Motor neuron (in vitro differentiated cells): ENCODE data around the gene C20orf173. TPM values are rescaled to one million over a fixed set of nuclear protein-coding genes. Genes with fewer than 3 reads are reported as not detected.

Experiments
- ATAC-seq, 8 experiments: fragments of 200-7000 bp; cut with Tn5 transposase; replicated peaks in 6 of 8; 2 replicates each; pipeline ENCODE4 v1.8.0; 2021; ENCODE audit warnings: mild to moderate bottlenecking in 8 of 8, moderate library complexity in 8 of 8
- H3K27ac ChIP-seq, 2 donors: fragments of 250-450 bp; sonication (Bioruptor Pico); 2 replicates each; pipeline ENCODE4 v1.9.0; 2021; ENCODE audit warnings: antibody characterized with exemption in 2 of 2, mild to moderate bottlenecking in 2 of 2, moderate library complexity in 1 of 2
- H3K4me1 ChIP-seq, 2 donors: fragments of 250-450 bp; sonication (Bioruptor Pico); replicated peaks in 1 of 2; 2 replicates each; pipeline ENCODE4 v1.6.1; 2021; ENCODE audit warnings: antibody characterized with exemption in 2 of 2, mild to moderate bottlenecking in 2 of 2, moderate library complexity in 1 of 2
- H3K4me3 ChIP-seq, 5 donors: fragments of 250-450 bp; sonication (Bioruptor Pico); 2 replicates each; pipeline ENCODE4 v1.9.0; 2021; ENCODE audit warnings: antibody characterized with exemption in 5 of 5, mild to moderate bottlenecking in 5 of 5, moderate library complexity in 4 of 5
- WGBS, 10 experiments: fragments of 450-650 bp; shearing (Covaris generic); methylation state at CpG; one replicate each; pipeline ENCODE4 v1.0.0; 2022; 5-methylcytosine and 5-hydroxymethylcytosine counted together
- in situ Hi-C, 9 experiments: fragments of 400-800 bp; cut with MboI; loops; one replicate each; pipeline ENCODE4 v1.15.0; 2021; ENCODE audit warnings: low sequenced_read_pairs in 9 of 9, low pct_unique_long_range_greater_than_20kb in 2 of 9; ENCODE audit not compliant: unreplicated experiment in 9 of 9
- total RNA-seq, 8 experiments: library from RNA; unstranded; fragments of 300-600 nt; gene quantifications; 2 replicates each; pipeline versions ENCODE4 v1.2.3 to v1.2.4, GENCODE V29; 2022

C20orf173 gene
- total RNA-seq, 8 experiments from 2014 or later = 0.31 TPM; not detected in 7

DNA sequence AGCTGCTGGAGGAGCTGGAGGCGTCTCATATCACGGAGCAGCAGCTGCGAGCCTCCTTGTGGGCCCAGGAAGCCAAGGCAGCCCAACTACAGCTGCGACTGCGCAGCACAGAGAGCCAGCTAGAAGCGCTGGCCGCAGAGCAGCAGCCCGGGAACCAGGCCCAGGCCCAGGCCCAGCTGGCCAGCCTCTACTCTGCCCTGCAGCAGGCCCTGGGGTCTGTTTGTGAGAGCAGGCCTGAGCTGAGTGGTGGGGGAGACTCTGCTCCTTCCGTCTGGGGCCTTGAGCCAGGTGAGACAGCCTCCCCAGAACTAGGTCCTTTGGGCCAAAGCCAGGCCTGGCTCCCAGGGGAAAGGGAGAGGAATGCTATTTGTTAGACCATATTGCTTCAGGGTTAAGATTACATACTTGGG lies 31.7 kb downstream of the C20orf173 start:
- 100% methylated on average over 1 of the region's 9 CpGs; no CpG with 5 or more reads in 9 of the 10 experiments for WGBS, 10 experiments
- Histone ChIP-seq H3K4me1 (no peaks in the 10 kb centered on the region), H3K4me3 (no peak overlapping the region), H3K27ac (no peak overlapping the region)
- in situ Hi-C loops = loop anchor here in 1 of 9 experiments (25.0 kb wide), 1 partner anchor 390 kb away; no protein-coding TSS in a partner anchor
- peak in 1 of 8 experiments; percentile 64 for ATAC-seq

DNA sequence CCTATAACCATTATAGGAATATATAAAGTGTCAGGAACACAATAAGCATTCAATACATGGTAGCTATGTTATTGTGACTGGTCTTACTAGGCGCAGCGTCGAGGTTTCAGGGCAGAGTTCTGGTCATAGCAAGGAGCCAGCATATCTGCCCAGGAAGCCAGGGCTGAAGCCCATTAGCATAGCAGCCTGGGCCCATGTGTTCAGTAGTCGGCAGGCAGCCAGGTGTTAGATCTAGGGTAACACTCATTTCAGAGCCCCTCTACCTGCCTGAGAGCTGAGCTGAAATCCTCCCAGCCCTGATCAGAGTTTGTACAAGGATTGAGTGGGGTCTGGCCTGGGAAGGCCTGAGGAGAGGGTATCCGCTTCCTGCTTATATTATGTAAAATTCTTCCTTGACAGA lies 32.1 kb downstream of the C20orf173 start:
- ATAC-seq = peak in 1 of 8 experiments; percentile 28
- 76 to 100% (median 99%) methylated on average over 1 to 5 of the region's 5 CpGs; no CpG with 5 or more reads in 2 of the 10 experiments for WGBS, 10 experiments
- no peaks in the 10 kb centered on the region for H3K4me1 ChIP-seq
- H3K4me3 ChIP-seq = no peak overlapping the region
- no peak overlapping the region for H3K27ac ChIP-seq
- in situ Hi-C loops = loop anchor here in 1 of 9 experiments (25.0 kb wide), 1 partner anchor 390 kb away; no protein-coding TSS in a partner anchor

DNA sequence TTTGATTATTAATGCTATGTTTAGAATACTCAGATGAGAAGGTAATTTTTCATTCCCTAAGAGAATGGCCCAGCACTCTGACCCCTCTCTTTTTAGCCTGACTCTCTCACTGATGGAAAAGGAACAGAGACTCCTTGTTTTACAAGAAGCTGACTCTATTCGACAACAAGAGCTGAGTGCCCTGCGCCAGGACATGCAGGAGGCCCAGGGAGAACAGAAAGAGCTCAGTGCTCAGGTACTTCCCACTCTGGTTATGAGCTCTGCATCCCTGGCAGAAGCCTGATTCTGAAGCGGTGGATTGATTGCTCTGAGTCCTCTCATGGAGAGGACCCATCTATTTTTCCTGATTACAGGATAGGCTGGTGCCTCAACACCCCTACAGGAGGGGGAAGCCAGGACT lies 33.0 kb downstream of the C20orf173 start:
- 87 to 100% (median 97%) methylated on average over 1 to 3 of the region's 3 CpGs; no CpG with 5 or more reads in 4 of the 10 experiments for WGBS, 10 experiments
- no peak overlapping the region for H3K4me3 ChIP-seq
- ATAC-seq = no peak
- no peaks in the 10 kb centered on the region for H3K4me1 ChIP-seq
- H3K27ac ChIP-seq = no peak overlapping the region
- in situ Hi-C loops = loop anchor here in 1 of 9 experiments (25.0 kb wide), 1 partner anchor 391 kb away; no protein-coding TSS in a partner anchor

DNA sequence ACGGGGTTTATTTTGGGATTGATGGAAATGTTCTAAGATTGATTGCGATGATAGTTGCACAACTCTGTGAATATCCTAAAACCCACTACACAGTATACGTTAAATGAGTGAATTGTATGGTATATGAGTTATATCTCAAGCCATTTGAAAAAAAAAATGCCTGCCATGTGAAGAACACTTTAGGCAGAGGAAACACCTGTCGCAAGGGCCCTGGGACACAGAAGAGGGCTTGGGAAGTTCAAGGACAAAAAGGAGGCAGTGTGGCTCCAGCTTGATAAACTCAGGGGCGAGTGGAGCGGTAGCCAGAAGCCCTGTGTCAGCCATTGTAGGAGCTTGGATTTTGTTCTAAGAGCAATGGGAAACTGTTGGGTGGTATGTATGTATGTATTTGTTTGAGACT lies 37.1 kb downstream of the C20orf173 start:
- WGBS, 10 experiments = 80 to 100% (median 96%) methylated on average over 1 to 4 of the region's 6 CpGs; no CpG with 5 or more reads in 2 of the 10 experiments
- H3K27ac ChIP-seq = no peak overlapping the region
- H3K4me1 ChIP-seq = no peaks in the 10 kb centered on the region
- ATAC-seq = no peak
- H3K4me3 ChIP-seq = no peak overlapping the region
- in situ Hi-C loops = loop anchor here in 1 of 9 experiments (25.0 kb wide), 1 partner anchor 395 kb away; no protein-coding TSS in a partner anchor

DNA sequence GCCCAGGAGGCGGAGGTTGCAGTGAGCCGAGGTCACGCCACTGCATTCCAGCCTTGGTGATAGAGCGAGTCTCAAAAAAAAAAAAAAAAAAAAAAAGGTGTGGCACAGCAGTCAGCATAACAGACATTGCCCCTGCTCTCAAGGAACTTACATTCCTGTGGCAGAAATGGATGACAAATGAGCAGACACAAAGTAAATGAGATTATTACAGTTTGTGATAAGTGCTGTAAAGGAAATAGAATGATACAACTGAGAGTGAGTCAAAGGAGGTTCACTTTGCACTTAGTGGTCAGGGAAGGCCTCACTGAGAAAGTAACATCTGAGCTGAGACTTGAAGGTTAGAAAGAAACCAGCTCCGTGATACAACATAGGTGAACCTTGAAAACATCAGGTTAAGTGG lies 37.6 kb downstream of the C20orf173 start:
- no peak for ATAC-seq
- in situ Hi-C loops = loop anchor here in 1 of 9 experiments (25.0 kb wide), 1 partner anchor 395 kb away; no protein-coding TSS in a partner anchor
- Histone ChIP-seq H3K27ac (no peak overlapping the region), H3K4me3 (no peak overlapping the region), H3K4me1 (no peaks in the 10 kb centered on the region)
- 80 to 100% (median 95%) methylated on average over 1 to 5 of the region's 5 CpGs; no CpG with 5 or more reads in 3 of the 10 experiments for WGBS, 10 experiments

DNA sequence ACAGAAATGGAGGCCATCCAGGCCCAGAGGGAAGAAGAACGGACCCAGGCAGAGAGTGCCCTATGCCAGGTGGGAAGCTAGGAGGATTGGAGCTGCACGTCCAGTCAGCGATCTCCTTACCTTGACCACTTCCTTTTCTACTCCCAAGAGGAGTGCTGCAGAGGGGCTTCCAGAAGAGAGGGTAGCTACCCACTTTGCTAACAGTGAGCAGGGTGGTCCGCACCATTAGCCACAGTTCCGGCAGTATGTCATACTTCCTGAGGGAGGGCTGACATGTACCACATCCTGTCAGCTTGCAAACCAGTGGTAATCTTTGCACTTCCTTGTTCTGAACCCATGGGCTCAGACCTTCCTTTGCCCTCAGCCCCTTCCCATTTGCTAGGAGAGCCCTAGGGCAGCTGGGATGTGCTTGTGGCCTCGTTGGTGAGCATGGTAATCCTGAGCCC lies 38.7 kb downstream of the C20orf173 start:
- no peak overlapping the region for H3K27ac ChIP-seq
- in situ Hi-C loops = loop anchor here in 1 of 9 experiments (25.0 kb wide), 1 partner anchor 397 kb away; no protein-coding TSS in a partner anchor
- WGBS, 10 experiments = 100% methylated on average over 1 to 2 of the region's 6 CpGs; no CpG with 5 or more reads in 8 of the 10 experiments
- no peaks in the 10 kb centered on the region for H3K4me1 ChIP-seq
- H3K4me3 ChIP-seq = no peak overlapping the region
- ATAC-seq = no peak

DNA sequence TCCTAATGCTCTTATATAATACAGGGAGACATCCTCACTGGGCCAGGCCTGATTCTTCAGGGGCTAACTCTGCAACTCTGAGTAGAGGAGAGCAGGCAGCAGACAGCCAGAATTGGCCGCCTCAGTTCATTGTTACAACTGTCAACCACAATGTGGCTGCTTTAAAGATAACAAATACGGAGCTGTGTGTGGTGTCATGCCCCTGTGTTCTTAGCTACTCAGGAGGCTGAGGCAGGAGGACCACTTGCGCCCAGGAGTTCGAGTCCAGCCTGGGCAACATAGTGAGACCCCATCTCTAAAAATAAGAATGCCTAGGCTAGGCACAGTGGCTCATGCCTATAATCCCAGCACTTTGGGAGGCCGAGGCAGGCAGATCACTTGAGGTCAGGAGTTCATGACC lies 39.7 kb downstream of the C20orf173 start:
- Histone ChIP-seq H3K4me1 (no peaks in the 10 kb centered on the region), H3K4me3 (no peak overlapping the region), H3K27ac (no peak overlapping the region)
- no peak for ATAC-seq
- 94 to 100% (median 97%) methylated on average over 1 to 3 of the region's 5 CpGs; no CpG with 5 or more reads in 6 of the 10 experiments for WGBS, 10 experiments
- in situ Hi-C loops = loop anchor here in 1 of 9 experiments (25.0 kb wide), 1 partner anchor 398 kb away; no protein-coding TSS in a partner anchor

DNA sequence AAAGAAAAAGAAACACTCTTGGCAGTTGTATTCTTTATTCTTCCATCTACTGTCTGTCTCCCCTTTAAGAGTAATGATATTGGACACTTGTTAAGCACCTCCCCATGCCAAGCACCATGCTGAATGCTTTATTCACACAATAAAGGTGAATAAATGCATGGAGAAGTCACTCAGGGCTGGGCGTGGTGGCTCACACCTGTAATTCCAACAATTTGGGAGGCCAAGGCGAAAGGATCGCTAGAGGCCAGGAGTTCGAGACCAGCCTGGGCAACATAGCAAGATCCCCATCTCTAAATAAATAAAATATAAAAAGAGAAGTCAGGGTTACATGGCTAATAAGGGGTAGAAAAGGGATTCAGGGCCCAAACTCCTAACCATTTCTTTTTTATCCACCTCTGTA lies 42.0 kb downstream of the C20orf173 start:
- in situ Hi-C loops = loop anchor here in 1 of 9 experiments (25.0 kb wide), 1 partner anchor 400 kb away; no protein-coding TSS in a partner anchor
- Histone ChIP-seq H3K4me3 (no peak overlapping the region), H3K27ac (no peak overlapping the region), H3K4me1 (no peaks in the 10 kb centered on the region)
- no peak for ATAC-seq
- WGBS, 10 experiments = 96 to 100% (median 100%) methylated on average over 2 to 4 of the region's 4 CpGs; no CpG with 5 or more reads in 4 of the 10 experiments

DNA sequence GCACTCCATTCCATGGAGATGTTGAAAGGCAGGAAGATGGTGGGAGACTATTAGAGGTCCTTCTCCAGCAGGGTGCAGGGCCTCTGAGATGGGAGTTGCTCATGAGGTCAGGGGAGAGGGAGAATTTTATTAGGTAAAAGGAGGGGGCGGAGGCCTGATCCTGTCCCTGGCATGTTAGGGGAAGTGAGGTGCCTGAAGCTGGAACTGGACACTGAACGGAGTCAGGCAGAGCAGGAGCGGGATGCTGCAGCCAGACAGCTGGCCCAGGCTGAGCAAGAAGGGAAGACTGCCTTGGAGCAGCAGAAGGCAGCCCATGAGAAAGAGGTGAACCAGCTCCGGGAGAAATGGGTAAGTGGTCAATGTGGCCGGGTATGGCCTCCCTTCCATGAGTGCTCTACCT lies 49.7 kb downstream of the C20orf173 start:
- in situ Hi-C loops = loop anchor here in 1 of 9 experiments (25.0 kb wide), 1 partner anchor 408 kb away; no protein-coding TSS in a partner anchor
- H3K4me1 ChIP-seq = no peaks in the 10 kb centered on the region
- 69 to 100% (median 100%) methylated on average over 1 to 2 of the region's 5 CpGs; no CpG with 5 or more reads in 6 of the 10 experiments for WGBS, 10 experiments
- H3K4me3 ChIP-seq = no peak overlapping the region
- no peak overlapping the region for H3K27ac ChIP-seq
- ATAC-seq = no peak

DNA sequence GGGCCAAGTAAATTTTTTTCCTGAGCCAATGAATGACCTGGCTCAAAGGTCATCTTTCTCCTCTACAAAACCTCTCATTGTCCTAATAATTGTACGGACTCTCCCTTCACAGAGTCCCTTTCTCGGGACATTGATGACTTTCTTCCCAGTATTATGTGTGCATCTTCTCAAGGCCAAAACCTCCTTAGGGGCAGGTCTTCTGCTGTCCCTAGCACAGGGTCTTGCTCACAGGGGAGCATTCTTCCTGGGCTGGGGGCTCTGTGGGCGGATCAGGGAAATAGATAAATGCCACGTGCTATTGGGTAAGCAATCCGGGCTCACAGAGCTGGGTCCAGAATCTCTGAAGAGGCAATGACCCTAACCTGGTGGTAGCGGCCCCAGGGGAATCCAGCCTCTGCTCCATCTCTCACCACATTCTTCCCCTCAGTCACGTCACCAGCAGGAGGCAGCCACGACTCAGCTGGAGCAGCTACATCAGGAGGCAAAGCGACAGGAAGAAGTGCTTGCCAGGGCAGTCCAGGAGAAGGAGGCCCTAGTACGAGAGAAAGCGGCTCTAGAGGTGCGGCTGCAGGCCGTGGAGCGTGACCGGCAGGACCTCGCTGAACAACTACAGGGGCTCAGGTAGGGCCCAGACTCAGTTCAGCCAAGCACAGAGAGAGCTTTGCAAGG lies 50.5 kb downstream of the C20orf173 start:
- in situ Hi-C loops = loop anchor here in 1 of 9 experiments (25.0 kb wide), 1 partner anchor 408 kb away; no protein-coding TSS in a partner anchor
- no peak for ATAC-seq
- Histone ChIP-seq H3K4me3 (no peak overlapping the region), H3K4me1 (no peaks in the 10 kb centered on the region), H3K27ac (no peak overlapping the region)
- WGBS, 10 experiments = 60 to 100% (median 95%) methylated on average over 1 to 4 of the region's 16 CpGs; no CpG with 5 or more reads in 3 of the 10 experiments

Other genes with a start within 250 kb of the C20orf173 start
- gene EIF6, start 244.9 kb downstream of the C20orf173 start, total RNA-seq = 100 to 1,000 TPM in 5 of 8 experiments, 10 to 100 TPM in 3; 77.3 to 212 (median 129) TPM
- under 1 TPM in 5 of 8 experiments, not detected in 3; 0.15 to 0.43 (median 0.25) TPM for gene FAM83C, start 237.2 kb downstream of the C20orf173 start, total RNA-seq
- gene UQCC1, start 117.7 kb downstream of the C20orf173 start, total RNA-seq = 10 to 100 TPM; 24.9 to 79.8 (median 39.2) TPM
- gene GDF5, start 91.4 kb downstream of the C20orf173 start, total RNA-seq = 1 to 10 TPM in 1 of 8 experiments, under 1 TPM in 7; 0.13 to 5.1 (median 0.26) TPM
- 10 to 100 TPM; 11.7 to 31.7 (median 28.5) TPM for gene CEP250, start 74.1 kb downstream of the C20orf173 start, total RNA-seq
- gene ERGIC3, start 12.4 kb upstream of the C20orf173 start, total RNA-seq = 100 to 1,000 TPM; 148 to 328 (median 266) TPM
- 10 to 100 TPM in 2 of 8 experiments, 1 to 10 TPM in 5, under 1 TPM in 1; 0.36 to 10.5 (median 4.3) TPM for gene SPAG4, start 86.2 kb upstream of the C20orf173 start, total RNA-seq
- 100 to 1,000 TPM in 7 of 8 experiments, 10 to 100 TPM in 1; 88.8 to 205 (median 124) TPM for gene CPNE1, start 135.2 kb upstream of the C20orf173 start, total RNA-seq
- gene RBM12, start 135.2 kb upstream of the C20orf173 start, total RNA-seq = 10 to 100 TPM; 33.1 to 98.0 (median 51.1) TPM
- 10 to 100 TPM; 11.1 to 37.2 (median 17.7) TPM for gene NFS1, start 169.7 kb upstream of the C20orf173 start, total RNA-seq
- 100 to 1,000 TPM; 178 to 374 (median 295) TPM for gene ROMO1, start 169.8 kb upstream of the C20orf173 start, total RNA-seq
- 100 to 1,000 TPM; 254 to 567 (median 319) TPM for gene RBM39, start 212.6 kb upstream of the C20orf173 start, total RNA-seq
- gene PHF20, start 242.4 kb upstream of the C20orf173 start, total RNA-seq = 10 to 100 TPM; 15.4 to 53.7 (median 31.5) TPM